Measurements from ENCODE around the gene DNAJC17. TPM values are rescaled to one million over a fixed set of nuclear protein-coding genes. Genes with fewer than 3 reads are reported as not detected.

DNAJC17 gene
- polyA plus RNA-seq, 2 of the 4 experiments (the other 2 are of a cell fraction) = 22.3 to 24.4 TPM

- TF ChIP-seq REST (IDR thresholded peaks at IDR 0.05) = no peak
- TF ChIP-seq NR3C1 (IDR thresholded peaks at IDR 0.05) = no peak
These were observed 35.3 kb downstream of the DNAJC17 start (continued) for GRCh38 chr15:40772014-40772413.

GRCh38 chr15:40771242-40771641 is 36.0 kb downstream of the DNAJC17 start:
- FAIRE-seq (no peak), DNase-seq (ENCODE audit: low read depth in 1 of 2, low spot score in 1 of 2) (no peak), ATAC-seq (no peak)
- no peak for TF ChIP-seq CHD4 (IDR thresholded peaks at IDR 0.05; ENCODE audit: borderline replicate concordance)
- TF ChIP-seq KDM5A (IDR thresholded peaks at IDR 0.05) = no peak
- TF ChIP-seq EHMT2 (IDR thresholded peaks at IDR 0.05; ENCODE audit: low read depth) = no peak
- TF ChIP-seq ESRRA (IDR thresholded peaks at IDR 0.05; ENCODE audit: borderline replicate concordance, low read length) = no peak
- no peak for TF ChIP-seq RAD21 (conservative IDR thresholded peaks at IDR 0.05 in 1 of 2, IDR thresholded peaks at IDR 0.05 in 1 of 2)
- no peak for TF ChIP-seq MAX (IDR thresholded peaks at IDR 0.05)
- no peak for TF ChIP-seq NPAS2 (CRISPR knock-in tag; IDR thresholded peaks at IDR 0.05; ENCODE audit: borderline replicate concordance)
- TF ChIP-seq CBX2 (IDR thresholded peaks at IDR 0.05; ENCODE audit: borderline replicate concordance, low read depth) = no peak
- TF ChIP-seq CTCF (IDR thresholded peaks at IDR 0.05) = no peak
- TF ChIP-seq POLR2AphosphoS2 (conservative IDR thresholded peaks at IDR 0.05; ENCODE audit: low read length) = no peak
- TF ChIP-seq REST (IDR thresholded peaks at IDR 0.05) = no peak
- no peak for TF ChIP-seq SREBF2 (IDR thresholded peaks at IDR 0.05)
- no peak for TF ChIP-seq E2F6 (IDR thresholded peaks at IDR 0.05; ENCODE audit: borderline replicate concordance, low read depth)
- TF ChIP-seq NFE2L2 (conservative IDR thresholded peaks at IDR 0.05; ENCODE audit: low read length) = no peak
- Histone ChIP-seq H3K9me3 (no peaks in the 10 kb centered on the region), H3K4me3 (no peak overlapping the region), H3K27ac (no peak overlapping the region), H3K4me1 (peaks cover 3% of the 10 kb centered on the region; the same call in 1 of the 3 replicates), H3K4me2 (no peak overlapping the region)
- 95% methylated on average over 5 of the region's 5 CpGs for WGBS (ENCODE audit: missing lambda C conversion rate)
- CTCF ChIA-PET = interaction anchor here (1.1 to 2.8 kb wide), 2 partner anchors 11 to 181 kb away, joined by 4 to 12 read pairs; no protein-coding TSS in a partner anchor
- POLR2A ChIA-PET = no interaction called here

Data from A549 (cell line).